T47D (cell line): ENCODE data around the gene EXOC3L1.

ENCODE experiments used
- DNase-seq, 2 experiments: peaks; one replicate each; pipeline versions ENCODE4 v3.0.0 to v3.0.0-alpha.2; 2011 to 2012; ENCODE audit warnings: low read depth in 1 of 2, low spot score in 1 of 2
- JUND ChIP-seq: IDR thresholded peaks from 2 replicates; pipeline ENCODE4 v1.6.1; 2012; ENCODE audit warnings: low read depth
- in situ Hi-C: cut with HindIII; loops from 2 replicates; pipeline ENCODE4 v1.10.0; 2016; ENCODE audit warnings: low sequenced_read_pairs, low pct_unique_long_range_greater_than_20kb

Gene EXOC3L1

DNA sequence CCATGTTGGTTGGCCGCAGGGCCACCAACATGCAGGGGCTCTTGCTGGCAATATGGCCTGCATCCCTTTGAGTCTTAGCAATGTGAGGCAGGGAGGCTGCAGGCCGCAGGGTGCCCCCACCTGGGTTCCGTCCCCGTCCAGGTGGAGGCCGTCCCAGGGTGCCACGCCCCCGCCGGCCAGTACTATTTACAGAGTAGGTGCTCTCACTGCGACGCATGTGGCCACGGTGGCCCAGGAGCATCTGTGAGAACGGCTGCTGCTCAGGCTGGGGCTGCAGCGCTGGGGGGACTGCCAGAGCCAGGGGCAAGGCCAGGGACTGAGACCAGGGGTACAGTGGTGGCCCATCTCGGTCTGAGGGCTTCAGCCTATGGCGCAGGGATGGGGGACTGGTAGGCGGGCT is 9.8 kb downstream of the EXOC3L1 start:
- DNase-seq, result no peak
- TF ChIP-seq JUND, result no peak
- in situ Hi-C loops, result no loop called here

- in situ Hi-C loops, result no loop called here
- peak in 1 of 2 experiments; percentile 55 for DNase-seq
- no peak for TF ChIP-seq JUND
Observed at GRCh38 chr16:67179421-67180080, 10.4 kb downstream of the EXOC3L1 start.

DNA sequence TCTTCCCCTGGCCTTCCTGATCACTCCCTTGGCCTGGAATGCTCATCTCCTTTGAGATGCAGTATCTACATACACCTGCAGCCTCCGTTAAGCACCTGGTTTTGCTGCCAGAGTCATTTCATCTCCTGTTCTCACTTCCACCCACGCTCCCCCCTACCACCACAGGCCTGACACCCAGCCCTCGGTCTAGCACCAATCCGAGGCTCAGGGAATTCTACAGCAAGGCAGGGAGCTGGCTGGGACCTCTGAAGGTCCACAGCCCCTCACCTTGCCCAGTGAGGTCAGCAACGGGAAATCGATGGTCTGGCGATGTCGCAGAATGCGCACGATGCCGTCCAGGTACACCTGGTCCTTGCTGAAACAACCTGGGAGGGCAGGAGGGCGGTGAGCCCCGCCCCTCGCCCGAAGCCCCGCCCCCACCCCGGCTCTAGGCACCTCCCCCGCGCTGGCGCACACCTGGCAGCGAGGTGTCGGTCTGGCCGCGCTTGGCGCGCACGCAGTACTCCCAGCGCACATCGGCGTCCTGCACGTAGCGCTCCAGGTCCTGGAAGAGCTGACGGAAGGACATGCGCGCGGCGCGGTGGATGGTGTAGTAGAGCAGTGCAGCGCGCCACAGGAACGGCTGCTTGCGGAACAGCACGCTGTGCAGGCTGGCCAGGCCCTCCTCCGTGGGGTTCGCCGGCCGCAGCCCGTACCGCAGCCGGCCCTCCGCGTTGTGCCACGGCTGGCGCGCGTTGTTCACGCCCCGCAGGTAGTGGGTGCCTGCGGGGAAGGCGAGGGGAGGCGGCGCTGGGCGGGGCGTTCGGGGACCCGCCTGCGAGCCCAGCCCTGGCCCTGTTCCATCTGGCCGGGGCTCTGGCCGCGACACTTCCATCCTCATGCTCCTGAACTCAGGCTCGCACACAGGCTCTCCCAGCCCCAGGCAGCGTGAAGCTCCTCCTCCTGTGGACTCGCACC is 11.9 kb downstream of the EXOC3L1 start:
- DNase-seq, result peak; percentile 97
- in situ Hi-C loops, result no loop called here
- no peak for TF ChIP-seq JUND

DNA sequence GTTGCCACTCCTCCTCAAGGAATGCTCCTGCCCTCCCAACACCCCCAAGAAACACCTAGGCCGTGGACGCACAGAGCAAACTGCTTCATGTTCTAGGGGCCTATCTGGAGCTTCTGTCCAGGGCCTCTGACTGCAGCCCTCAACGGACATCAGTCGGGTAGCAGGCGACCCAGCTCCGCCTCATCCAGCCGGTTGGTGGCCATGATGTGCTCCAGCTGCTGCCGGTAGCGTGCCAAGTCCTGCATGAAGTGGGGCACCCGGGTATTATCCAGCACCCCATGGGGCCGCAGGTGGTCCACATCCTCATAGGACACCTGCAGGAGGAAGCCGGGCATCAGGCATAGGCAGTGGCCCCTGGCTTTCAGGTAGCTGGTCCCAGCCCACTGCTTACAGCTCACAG is 13.3 kb downstream of the EXOC3L1 start:
- no peak for TF ChIP-seq JUND
- in situ Hi-C loops, result no loop called here
- no peak for DNase-seq

GRCh38 chr16:67174706-67175231 is 15.2 kb downstream of the EXOC3L1 start:
- in situ Hi-C loops, result no loop called here
- no peak for DNase-seq
- TF ChIP-seq JUND, result no peak

DNA sequence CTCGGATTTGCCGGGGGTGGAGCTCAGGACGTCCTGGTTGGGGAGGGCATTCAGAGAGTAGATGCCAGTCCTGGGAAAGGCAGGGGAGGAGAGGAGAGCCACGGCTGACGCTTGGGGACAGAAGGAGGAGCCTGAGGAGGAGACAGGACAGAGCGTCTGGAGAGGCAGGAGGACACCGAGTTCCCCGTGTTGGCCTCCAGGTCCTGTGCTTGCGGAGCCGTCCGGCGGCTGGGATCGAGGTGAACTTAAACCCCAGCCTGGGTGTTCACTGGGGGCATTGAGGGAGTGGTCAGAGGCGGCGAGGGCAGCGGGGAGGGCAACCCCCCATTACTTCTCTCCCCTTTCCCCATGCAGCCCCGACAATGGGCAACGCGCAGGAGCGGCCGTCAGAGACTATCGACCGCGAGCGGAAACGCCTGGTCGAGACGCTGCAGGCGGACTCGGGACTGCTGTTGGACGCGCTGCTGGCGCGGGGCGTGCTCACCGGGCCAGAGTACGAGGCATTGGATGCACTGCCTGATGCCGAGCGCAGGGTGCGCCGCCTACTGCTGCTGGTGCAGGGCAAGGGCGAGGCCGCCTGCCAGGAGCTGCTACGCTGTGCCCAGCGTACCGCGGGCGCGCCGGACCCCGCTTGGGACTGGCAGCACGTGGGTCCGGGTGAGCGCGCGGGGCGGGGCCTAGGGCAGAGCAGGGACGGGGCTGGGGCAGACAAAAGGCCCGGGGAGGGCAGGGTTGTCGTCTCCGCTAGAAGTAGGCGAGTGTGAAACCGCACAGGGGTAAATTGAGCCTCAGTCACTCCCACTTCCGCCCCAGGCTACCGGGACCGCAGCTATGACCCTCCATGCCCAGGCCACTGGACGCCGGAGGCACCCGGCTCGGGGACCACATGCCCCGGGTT is 15.9 kb downstream of the EXOC3L1 start:
- in situ Hi-C loops, result no loop called here
- DNase-seq, result peak; percentile 89 to 94

DNA sequence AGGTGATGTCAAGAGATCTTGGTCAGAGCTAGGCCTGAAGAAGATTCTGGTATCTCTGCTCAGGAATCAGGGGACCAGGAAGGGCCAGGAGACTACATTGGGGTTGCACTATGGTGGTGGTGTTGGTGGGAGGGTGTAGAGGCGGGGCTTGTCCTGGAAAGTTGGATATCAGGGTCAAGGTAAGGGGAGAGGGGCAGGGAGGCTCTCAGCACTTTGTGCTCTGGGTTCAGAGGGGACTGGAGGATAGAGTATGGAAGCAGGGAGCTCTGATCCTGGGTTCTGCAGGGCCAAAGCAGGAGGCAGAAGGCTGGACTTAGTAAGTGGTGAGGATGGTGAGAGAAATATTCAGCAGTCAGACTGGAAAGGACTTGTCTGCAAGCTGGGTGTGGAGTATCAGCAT is 16.6 kb downstream of the EXOC3L1 start:
- DNase-seq, result no peak
- no peak for TF ChIP-seq JUND
- in situ Hi-C loops, result no loop called here

More for the DNA sequence above, 15.9 kb downstream of the EXOC3L1 start:
- no peak for TF ChIP-seq JUND

DNA sequence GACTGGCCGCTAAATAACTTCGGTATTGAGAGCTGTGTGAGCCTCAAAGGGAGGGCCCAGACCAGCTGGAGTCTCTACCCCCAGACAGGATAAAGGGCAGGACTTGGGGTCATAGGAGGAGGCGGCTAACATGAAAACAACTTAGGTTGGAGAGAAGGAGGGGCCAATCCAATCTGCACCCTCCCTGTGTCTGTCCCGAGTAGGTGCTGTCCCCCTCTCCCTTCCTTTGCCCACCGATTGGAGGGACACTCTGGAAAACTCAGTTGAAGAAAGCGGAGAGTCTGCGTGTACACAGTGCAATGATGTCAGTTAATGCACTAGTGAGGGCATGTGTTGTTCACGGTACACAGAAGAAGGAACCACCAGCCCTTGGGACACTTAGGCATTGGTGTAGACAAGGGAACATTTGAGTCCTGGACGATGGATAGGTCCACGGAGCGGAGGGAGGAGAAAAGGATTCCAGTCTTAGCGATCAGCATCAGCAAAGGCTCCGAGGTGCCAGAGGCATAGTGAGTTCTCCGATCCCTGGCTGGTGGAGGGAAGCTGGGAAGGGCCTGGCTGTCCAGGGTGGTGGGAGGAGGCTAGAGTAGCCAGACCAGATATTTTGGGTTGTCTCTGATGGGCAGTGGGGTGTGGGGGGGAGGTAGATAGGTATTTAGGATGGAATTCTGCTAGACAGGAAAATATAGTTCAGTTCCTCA is 18.8 kb downstream of the EXOC3L1 start:
- TF ChIP-seq JUND, result no peak
- peak in 1 of 2 experiments; percentile 84 for DNase-seq
- in situ Hi-C loops, result no loop called here

DNA sequence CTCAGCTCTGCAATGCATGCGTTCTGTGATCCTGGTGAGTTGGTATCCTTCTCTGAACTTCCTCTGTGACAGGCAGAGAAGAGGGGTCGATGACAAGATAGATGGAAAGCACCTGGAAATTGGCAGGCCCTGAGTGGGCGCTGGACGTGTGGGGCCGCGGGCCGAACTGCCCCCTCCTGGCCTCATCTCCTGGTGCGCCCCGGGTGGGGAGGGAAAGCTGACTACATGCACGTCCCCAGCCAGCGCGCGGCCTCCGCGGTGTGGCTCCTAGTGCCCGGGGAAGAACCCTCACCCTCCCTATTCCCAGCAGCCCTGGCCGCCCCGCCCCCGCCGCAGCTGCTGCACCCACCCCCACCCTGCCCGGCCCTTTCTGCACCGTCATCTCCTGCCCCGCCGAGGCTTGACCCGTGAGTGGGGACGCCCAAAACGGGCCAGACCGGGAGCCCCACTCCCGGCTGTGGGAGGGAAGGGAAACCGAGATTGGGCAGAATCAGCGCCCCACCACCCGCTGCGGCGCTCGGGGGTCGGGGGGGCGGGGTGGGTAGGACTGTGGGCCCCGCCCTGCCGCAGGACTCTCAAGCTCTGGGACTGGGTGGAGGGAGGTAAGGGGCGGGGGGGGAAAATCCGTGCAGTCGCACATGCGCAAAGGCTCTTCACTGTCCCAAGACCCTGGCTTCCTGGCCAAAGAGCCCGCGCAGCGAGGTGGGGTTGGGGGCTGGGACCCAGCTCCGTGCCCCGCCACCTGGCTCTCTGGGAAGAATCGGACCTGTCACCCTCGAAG is 19.6 kb downstream of the EXOC3L1 start, which contains the start of gene NOL3:
Gene NOL3 (plus strand): TSS at position 371 of the 781 bp plus-strand sequence.
- TF ChIP-seq JUND, result no peak
- in situ Hi-C loops, result no loop called here

GRCh38 chr16:67169642-67170167 is 20.2 kb downstream of the EXOC3L1 start:
- no peak for TF ChIP-seq JUND
- no peak for DNase-seq
- in situ Hi-C loops, result no loop called here

More for the DNA sequence above, 19.6 kb downstream of the EXOC3L1 start, which contains the start of gene NOL3:
- DNase-seq, result peak; percentile 75 to 94
